Measurements from ENCODE around the gene OSBP. TPM values are rescaled to one million over a fixed set of nuclear protein-coding genes. Genes with fewer than 3 reads are reported as not detected.

The OSBP gene
- total and polyA plus RNA-seq, 9 of the 15 experiments (the other 6 are each of a cell fraction or from before 2014, with no cell fraction given): 11.7 to 49.0 (median 28.7) TPM

GRCh38 chr11:59550842-59551658 lies 64.5 kb downstream of the OSBP start (continued):
- TF ChIP-seq ZNF592 (IDR thresholded peaks at IDR 0.05) (peak; percentile 60), LARP7 (IDR thresholded peaks at IDR 0.05) (no peak; the same call in 1 of the 2 replicates), ELK1 (CRISPR knock-in tag; IDR thresholded peaks at IDR 0.05) (no peak), FOXJ2 (tag; IDR thresholded peaks at IDR 0.05) (peak; percentile 54; the same call in 1 of the 2 replicates), GABPB1 (CRISPR knock-in tag; IDR thresholded peaks at IDR 0.05) (peak; percentile 54; the same call in 1 of the 2 replicates), TEAD4 (IDR thresholded peaks at IDR 0.05; ENCODE audit: low read length) (peak; percentile 60; the same call in 1 of the 2 replicates), TEAD4 (CRISPR knock-in tag; IDR thresholded peaks at IDR 0.05; ENCODE audit: borderline replicate concordance) (no peak), HMGXB4 (CRISPR knock-in tag; IDR thresholded peaks at IDR 0.05) (peak; percentile 84), ATF3 (IDR thresholded peaks at IDR 0.05) (peak; percentile 67), ATF3 (CRISPR knock-in tag; conservative IDR thresholded peaks at IDR 0.05) (no peak), NKRF (IDR thresholded peaks at IDR 0.05; ENCODE audit: borderline replicate concordance) (peak; percentile 87; the same call in 1 of the 2 replicates), POU5F1 (IDR thresholded peaks at IDR 0.05; ENCODE audit: borderline replicate concordance, low read depth, low read length, partially characterized antibody) (no peak), COPS2 (conservative IDR thresholded peaks at IDR 0.05) (no peak), ATF6 (CRISPR knock-in tag; IDR thresholded peaks at IDR 0.05) (0 out of 2 replicates have a peak, but pooled peaks have one; percentile 72)

All from K562 (cell line).